Hepatocyte (in vitro differentiated cells): Measurements from ENCODE around the gene MACROH2A1.

ENCODE experiments used
- CTCF ChIP-seq: fragments of 200-600 bp; sonication (generic); IDR thresholded peaks from 2 replicates; pipeline ENCODE4 v1.5.1; 2016; ENCODE audit warnings: antibody characterized with exemption, mild to moderate bottlenecking; ENCODE audit not compliant: poor library complexity
- EZH2 ChIP-seq: fragments of 200-600 bp; sonication (generic); IDR thresholded peaks from 2 replicates; pipeline ENCODE4 v1.6.1; 2016; ENCODE audit warnings: antibody characterized with exemption, mild to moderate bottlenecking, borderline replicate concordance

- TF ChIP-seq CTCF: no peak
- TF ChIP-seq EZH2: no peak
Observed at GRCh38 chr5:135417083-135417482, 18.1 kb upstream of the MACROH2A1 start.
